BE2C (cell line): ENCODE results near the gene LRRIQ4.
A peak's percentile ranks its signal among the peaks of the same experiment; 100 is the strongest.

Experiments used
- DNase-seq: peaks from one replicate; pipeline ENCODE4 v3.0.0-alpha.2; 2020
- H3K27me3 ChIP-seq: fragments of 250-450 bp; sonication (Bioruptor Pico); 2 replicates; pipeline ENCODE4 v1.5.1; 2020; ENCODE audit warnings: mild to moderate bottlenecking
- H3K36me3 ChIP-seq: fragments of 250-450 bp; sonication (Bioruptor Pico); 2 replicates; pipeline ENCODE4 v1.5.1; 2020; ENCODE audit warnings: mild to moderate bottlenecking
- H3K4me1 ChIP-seq: fragments of 250-450 bp; sonication (Bioruptor Pico); 2 replicates; pipeline ENCODE4 v1.5.1; 2020
- H3K4me3 ChIP-seq: 2 replicates; pipeline ENCODE4 v1.5.1; 2011; ENCODE audit warnings: low read depth, low read length
- H3K9me3 ChIP-seq: fragments of 250-450 bp; sonication (Bioruptor Pico); 2 replicates; pipeline ENCODE4 v1.5.1; 2020
- TF ChIP-seq, protein P1 (sequence below): IDR thresholded peaks from 2 replicates; pipeline ENCODE4 v1.5.1; 2012; ENCODE audit warnings: mild to moderate bottlenecking, low read depth, low read length

LRRIQ4 gene

GRCh38 chr3:169868369-169868768 lies 55.7 kb downstream of the LRRIQ4 start:
- no peak for DNase-seq
- TF ChIP-seq, protein P1, sequence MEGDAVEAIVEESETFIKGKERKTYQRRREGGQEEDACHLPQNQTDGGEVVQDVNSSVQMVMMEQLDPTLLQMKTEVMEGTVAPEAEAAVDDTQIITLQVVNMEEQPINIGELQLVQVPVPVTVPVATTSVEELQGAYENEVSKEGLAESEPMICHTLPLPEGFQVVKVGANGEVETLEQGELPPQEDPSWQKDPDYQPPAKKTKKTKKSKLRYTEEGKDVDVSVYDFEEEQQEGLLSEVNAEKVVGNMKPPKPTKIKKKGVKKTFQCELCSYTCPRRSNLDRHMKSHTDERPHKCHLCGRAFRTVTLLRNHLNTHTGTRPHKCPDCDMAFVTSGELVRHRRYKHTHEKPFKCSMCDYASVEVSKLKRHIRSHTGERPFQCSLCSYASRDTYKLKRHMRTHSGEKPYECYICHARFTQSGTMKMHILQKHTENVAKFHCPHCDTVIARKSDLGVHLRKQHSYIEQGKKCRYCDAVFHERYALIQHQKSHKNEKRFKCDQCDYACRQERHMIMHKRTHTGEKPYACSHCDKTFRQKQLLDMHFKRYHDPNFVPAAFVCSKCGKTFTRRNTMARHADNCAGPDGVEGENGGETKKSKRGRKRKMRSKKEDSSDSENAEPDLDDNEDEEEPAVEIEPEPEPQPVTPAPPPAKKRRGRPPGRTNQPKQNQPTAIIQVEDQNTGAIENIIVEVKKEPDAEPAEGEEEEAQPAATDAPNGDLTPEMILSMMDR, result no peak
- Histone ChIP-seq H3K4me3 (no peak overlapping the region), H3K27me3 (no peaks in the 10 kb centered on the region), H3K36me3 (no peaks in the 10 kb centered on the region), H3K9me3 (no peaks in the 10 kb centered on the region), H3K4me1 (no peaks in the 10 kb centered on the region)

GRCh38 chr3:169869484-169870220 lies 57.0 kb downstream of the LRRIQ4 start, which contains the start of gene LRRC31:
TSS of gene LRRC31 (minus strand) at chr3:169869935. CDS start at chr3:169869807, 128 bp downstream.
- TF ChIP-seq, protein P1, result no peak
- DNase-seq, result no peak
- H3K27me3 ChIP-seq, result no peaks in the 10 kb centered on the region
- H3K9me3 ChIP-seq, result no peaks in the 10 kb centered on the region
- no peaks in the 10 kb centered on the region for H3K36me3 ChIP-seq
- H3K4me3 ChIP-seq, result no peak within 1 kb of the TSS
- no peaks in the 10 kb centered on the region for H3K4me1 ChIP-seq

GRCh38 chr3:169871129-169871886 lies 58.6 kb downstream of the LRRIQ4 start:
- H3K9me3 ChIP-seq, result no peaks in the 10 kb centered on the region
- TF ChIP-seq, protein P1, result no peak
- no peaks in the 10 kb centered on the region for H3K36me3 ChIP-seq
- DNase-seq, result no peak
- no peaks in the 10 kb centered on the region for H3K4me1 ChIP-seq
- H3K4me3 ChIP-seq, result no peak overlapping the region
- no peaks in the 10 kb centered on the region for H3K27me3 ChIP-seq

DNA sequence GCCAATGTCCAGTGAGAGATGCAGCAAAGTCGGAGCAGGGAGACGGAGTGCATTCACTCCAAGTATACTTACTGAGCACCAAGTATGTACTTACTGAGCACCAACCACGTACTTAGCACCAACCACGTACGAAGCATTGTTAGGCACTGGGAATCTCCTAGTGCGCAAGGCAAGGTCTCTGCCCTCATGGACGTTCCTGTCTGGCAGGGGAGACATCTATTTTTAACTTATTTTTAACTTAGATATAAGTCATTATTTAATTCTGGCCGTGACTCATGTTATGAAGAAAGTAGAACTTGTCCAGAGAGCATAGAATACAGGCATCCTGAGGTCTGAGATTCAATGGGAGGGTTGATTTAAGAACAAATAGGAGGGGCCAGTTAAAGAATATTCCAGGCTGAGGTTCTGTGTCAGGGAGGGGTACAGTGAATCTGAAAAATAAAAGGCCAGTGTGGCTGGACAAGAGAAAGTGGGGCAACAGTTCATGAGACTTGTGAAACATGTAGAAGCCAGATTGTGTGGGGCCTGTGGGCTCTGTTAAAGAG lies 66.4 kb downstream of the LRRIQ4 start:
- Histone ChIP-seq H3K27me3 (no peaks in the 10 kb centered on the region), H3K4me1 (peaks cover 3% of the 10 kb centered on the region; the same call in 1 of the 2 replicates), H3K36me3 (no peaks in the 10 kb centered on the region), H3K4me3 (no peak overlapping the region), H3K9me3 (no peaks in the 10 kb centered on the region)
- DNase-seq, result no peak
- TF ChIP-seq, protein P1, result no peak

DNA sequence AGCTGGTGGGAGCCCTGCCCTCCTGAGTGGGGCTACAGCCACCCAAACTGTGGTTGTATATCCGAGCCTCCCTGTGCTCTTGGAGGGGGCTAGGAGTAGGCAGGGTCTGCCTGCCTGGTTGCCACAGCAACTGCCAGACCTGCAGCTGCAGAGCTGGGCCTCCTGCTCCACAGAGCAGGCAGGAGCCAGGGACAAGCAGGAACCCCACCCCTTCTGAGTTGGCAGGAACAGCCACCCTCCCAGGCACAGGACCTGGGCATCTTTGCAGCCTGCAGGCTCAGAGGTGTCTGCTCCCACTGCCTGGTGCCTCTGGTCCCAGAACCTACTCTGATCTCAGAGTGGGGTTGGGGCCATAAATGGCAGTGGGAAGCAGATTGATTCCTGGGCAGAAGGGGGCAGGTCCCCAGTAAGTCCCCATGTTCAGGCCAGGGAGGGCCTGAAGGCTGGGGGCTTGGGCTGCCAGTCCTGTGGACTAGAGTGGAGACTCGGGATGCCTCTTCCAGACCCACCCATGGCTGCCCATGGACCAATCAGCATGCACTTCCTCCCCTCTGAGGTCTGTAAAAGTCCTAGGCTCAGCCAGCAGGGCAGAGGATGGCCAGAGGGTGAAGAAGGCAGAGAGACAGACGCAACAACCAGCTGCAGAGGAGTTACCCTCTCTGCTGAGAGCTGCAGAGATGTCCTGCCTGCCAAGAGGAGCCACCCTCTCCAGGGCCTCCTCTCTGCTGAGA lies 67.3 kb downstream of the LRRIQ4 start:
- Histone ChIP-seq H3K4me1 (peaks cover 3% of the 10 kb centered on the region; the same call in 1 of the 2 replicates), H3K27me3 (no peaks in the 10 kb centered on the region), H3K36me3 (no peaks in the 10 kb centered on the region), H3K4me3 (no peak overlapping the region), H3K9me3 (no peaks in the 10 kb centered on the region)
- peak; percentile 51 for DNase-seq
- TF ChIP-seq, protein P1, result no peak
